SKM-1 (cell line): ENCODE data around the gene ENPP7.

Experiments used
- DNase-seq: peaks from one replicate; lab custom pipeline; 2025; ENCODE audit not compliant: unreplicated experiment; lab: John Stamatoyannopoulos, UW

ENPP7 gene

DNA sequence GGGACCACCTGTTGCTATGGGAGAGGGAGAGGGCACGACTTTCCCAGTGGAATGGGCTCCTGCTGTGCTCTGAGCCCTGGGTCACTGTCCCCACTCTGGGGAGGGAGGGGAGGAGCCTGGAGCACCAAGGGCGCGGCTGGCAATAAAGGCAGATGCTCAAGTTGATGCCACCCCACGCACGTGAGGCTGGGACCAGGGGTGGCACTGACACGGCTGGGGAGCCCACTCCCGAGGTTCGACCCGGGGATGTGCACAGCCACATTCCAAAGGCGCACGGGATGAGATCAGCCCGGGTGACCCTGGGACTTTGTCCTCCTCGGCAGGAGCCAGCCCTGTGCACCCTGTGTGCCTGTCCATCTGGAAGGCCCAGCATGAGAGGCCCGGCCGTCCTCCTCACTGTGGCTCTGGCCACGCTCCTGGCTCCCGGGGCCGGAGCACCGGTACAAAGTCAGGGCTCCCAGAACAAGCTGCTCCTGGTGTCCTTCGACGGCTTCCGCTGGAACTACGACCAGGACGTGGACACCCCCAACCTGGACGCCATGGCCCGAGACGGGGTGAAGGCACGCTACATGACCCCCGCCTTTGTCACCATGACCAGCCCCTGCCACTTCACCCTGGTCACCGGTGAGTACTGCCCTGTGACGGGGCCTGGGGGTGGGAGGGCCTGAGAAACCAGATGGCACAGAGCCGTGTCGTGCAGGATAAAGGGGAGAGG lies at the start of gene ENPP7:
TSS of gene ENPP7 (plus strand) at position 175 of the 715 bp plus-strand sequence. CDS start at position 372, 197 bp downstream.
- no peak for DNase-seq

- no peak for DNase-seq
Measured at GRCh38 chr17:79681101-79681621, 49.6 kb upstream of the ENPP7 start.

GRCh38 chr17:79681628-79682261 lies 49.0 kb upstream of the ENPP7 start:
- no peak for DNase-seq

GRCh38 chr17:79683365-79683764 lies 47.4 kb upstream of the ENPP7 start:
- DNase-seq, result no peak

GRCh38 chr17:79684132-79684985 lies 46.4 kb upstream of the ENPP7 start:
- no peak for DNase-seq

DNA sequence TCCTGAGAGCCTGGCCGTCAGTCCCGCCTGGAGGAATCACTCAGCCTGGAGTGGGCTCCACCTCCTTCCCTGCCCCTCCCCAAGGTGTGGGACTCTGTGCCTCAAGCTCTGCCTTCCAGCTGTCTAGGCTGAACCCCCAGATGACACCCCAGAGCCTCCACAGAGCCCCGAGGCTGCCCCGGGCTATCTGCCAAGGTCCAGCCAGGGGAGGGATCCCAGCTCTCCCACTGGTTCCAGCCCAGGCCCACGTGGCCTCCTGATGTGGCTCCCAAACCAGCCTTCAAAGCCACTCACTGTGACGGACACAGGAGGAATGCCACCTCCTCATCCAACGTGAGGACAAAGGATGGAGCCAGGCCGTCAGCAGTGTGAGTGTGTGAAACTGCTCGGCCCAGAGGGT lies 45.6 kb upstream of the ENPP7 start:
- no peak for DNase-seq

DNA sequence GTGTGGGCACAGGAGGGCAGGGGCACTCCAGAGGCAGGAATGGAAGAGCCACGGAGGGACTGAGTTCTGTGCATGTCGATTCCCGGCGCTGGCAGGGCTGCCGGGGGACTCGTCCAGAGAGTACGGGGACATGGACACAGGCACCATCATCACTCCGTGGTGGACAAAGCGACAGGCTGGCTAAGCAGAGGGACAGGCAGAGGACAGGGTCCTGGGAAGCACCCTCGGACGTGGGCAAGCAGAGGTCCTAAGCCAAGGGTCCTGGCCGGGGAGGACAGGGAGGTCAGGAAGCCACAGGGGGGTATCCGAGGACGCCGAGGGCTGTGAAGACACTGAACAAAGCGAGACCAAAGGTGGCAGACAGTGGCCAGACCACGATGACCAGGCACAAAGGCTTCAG lies 44.3 kb upstream of the ENPP7 start:
- DNase-seq, result no peak

DNA sequence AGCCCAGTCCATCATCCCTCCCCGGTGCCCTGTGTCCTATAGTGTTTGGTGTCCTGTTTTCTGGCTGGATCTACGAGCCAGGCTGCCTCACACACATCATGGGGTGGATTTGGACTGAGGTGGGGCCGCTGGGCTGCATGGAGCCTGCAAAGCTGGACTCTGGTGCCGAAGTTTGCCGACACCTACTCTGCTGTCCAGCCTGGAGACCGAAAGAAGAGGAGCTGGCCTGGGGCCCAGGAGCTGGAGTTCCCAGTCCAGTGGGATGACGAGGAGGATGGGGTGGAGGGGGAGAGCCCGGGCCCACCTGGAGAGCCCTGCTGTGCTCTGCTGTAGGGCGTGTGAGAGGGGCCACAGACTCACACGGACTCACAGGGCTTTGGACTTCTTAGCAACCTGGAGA lies 40.3 kb upstream of the ENPP7 start:
- DNase-seq, result no peak

GRCh38 chr17:79690988-79691836 lies 39.5 kb upstream of the ENPP7 start:
- DNase-seq, result no peak

DNA sequence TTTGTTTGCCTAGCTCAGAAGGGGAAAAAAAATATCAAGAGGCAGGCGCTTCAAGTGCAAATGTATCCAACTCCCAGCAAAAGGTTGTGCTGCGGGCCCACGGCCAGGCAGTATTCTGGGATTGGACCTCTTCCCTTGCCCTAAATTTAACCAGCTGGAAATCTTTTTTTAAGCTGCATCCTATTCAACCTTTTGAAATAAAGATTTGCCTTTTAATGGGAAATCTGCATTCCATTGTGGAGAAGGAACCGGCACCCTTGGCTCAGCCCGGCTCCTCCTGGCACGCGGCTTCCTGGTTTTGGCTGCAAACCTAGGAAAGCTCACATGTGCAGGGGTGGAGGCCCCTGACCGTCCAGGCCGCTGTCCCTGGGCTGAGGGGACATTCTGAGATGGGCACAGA lies 38.8 kb upstream of the ENPP7 start:
- DNase-seq, result no peak

GRCh38 chr17:79693419-79693818 lies 37.3 kb upstream of the ENPP7 start:
- no peak for DNase-seq

DNA sequence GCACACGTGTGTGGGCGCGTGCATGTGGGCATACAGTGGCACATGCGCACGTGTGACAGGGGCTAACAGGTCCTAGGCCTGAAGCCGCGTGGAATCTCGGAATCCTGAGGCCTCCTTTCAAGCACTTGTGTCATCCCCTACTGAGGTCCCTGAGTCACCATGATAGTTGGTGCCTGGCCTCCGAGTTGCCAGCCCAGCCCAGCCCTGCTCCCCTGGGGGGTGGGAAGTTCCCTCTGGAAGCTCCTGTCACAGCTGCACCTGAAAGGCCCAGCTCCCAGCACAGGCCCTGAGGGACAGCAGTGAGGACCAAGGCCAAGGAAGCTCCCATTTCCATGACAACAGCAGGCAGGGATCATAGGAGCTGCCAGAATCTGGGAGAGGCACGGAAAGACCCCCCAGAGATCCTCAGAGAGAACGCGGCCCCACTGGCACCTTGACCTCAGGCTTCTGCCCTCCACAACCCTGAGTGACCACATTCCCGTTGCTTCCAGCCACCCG lies 35.4 kb upstream of the ENPP7 start:
- no peak for DNase-seq

DNA sequence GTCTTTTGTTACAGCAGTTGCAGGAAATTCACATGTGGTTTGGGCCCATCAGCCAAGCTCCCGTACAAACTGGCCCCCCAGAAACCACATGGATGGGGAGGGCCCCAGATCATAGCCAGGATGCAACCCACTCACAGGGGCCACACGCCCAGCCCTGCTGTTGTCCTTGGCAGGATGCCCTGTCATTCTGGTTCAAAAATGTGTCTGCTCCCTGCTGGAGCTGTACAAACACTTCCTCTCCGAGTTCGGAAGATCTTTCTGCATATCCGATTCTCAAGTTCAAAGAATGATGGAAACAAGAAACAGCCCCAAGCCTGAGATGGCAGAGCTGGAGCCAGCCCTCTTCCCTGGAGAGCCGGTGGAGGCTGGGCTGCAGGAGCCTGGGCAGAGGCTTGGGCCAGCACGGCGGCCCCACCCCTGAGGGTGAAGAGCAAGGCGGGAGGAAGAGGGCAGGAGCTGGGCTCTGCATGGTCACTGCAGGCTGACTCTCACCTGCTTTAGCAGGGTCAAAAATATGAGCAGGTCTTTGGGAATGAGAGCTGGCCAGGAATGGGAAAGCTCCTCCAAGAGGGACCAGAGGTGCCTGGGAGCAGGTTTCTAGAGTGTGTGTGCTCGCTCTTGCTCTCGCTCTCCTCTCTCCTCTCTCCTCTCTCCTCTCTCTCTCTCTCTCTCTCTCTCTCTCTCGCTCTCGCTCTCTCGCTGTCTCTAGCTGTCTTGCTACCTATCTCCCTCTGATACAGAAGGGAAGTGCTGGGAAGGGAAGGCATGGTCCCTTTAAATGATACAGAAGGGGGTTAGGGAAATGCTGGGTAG lies 34.7 kb upstream of the ENPP7 start:
- DNase-seq, result no peak

DNA sequence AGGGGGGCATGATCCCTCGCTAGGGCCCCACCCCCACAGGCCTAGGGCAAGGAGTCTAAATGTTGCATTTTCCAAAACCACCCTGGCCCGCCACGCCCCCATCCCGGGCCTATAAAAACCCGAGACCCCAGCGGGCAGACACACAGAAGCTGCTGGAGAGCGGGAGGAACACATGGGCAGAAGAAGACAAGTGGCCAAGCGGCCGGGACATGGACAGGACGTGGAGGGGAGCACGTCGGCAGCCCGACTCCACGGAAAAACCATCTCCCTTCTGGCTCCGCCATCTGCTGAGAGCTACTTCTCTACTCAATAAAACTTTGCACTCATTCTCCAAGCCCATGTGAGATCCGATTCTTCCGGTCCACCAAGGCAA lies 34.1 kb upstream of the ENPP7 start:
- no peak for DNase-seq

DNA sequence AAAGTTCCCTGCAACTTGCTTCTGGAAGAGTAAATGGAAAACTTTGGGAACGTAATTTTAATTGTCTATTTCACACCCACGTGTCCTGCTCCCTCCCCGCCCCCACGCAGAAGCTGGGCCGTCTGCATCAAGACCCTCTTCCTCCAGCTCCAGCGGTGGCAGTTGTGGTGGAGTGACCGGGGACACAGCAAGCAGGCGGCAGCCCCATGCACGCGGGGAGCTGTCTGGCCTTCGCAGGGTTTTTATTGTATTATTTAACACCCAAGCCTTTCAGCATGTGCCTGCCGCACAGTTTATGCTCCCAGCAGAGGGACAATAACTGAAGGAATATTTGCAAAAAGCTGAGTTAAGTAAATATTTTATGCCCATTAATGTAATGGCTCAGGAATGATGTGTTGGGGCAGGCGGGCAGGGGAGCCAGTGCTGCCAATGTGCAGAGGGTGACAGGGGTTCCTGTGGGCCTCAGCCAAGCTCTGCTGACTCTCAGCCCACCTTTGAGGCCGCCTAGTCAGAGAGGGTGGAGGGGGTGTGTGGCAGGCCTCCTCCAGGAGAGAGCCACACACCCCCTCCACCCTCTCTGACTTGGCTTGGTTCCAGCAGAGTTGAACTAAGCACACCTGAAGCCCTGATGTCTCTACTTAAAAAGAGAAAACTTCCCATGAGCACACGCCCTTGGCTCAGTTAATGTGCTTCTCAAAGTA lies 32.4 kb upstream of the ENPP7 start:
- DNase-seq, result no peak

DNA sequence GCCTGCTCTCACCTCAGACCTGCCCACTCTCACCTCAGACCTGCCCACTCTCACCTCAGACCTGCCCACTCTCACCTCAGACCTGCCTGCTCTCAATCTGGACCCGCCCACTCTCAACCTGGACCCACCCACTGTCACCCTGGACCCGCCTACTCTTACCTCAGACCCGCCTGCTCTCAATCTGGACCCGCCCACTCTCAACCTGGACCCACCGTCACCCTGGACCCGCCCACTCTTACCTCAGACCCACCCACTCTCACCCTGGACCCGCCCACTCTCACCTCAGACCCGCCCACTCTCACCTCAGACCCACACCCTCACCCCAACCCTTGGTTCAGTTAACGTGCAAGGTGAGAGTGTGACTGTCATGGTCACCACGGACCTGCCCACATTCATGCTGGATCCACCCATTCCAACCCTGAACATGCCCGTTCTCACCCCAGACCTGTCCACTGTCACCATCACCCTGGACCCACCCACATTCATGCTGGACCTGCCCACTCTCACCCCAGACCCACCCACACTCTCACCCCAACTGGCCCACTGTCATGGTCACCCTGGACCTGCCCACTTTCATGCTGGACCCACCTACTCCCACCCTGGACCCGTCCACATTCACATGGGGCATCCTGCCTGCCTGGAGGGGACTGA lies 31.2 kb upstream of the ENPP7 start:
- no peak for DNase-seq

- no peak for DNase-seq
Measured at GRCh38 chr17:79700592-79700991, 30.2 kb upstream of the ENPP7 start.

DNA sequence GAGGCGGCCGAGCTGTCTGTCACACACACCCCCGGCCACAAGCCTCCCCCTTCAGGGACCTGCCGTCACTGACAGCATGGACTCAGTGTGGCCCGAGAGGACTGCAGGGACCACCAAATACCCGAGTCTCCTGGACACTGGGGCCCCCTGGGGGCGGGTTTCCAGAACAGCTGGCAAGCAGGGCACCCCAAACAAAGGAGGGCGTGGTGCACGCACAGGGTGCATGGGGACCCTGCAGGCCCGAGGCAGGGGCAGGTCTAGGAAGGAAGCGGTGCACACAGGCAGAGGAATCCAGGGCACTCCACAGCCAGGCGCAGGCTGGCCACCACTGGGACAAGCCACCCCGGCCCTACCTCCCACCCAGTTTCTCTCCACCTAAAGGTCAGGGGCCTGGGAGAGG lies 28.7 kb upstream of the ENPP7 start:
- no peak for DNase-seq
